Measurements from ENCODE around the gene SPECC1. TPM values are rescaled to one million over a fixed set of nuclear protein-coding genes. Genes with fewer than 3 reads are reported as not detected.

SPECC1 gene
- total and polyA plus RNA-seq, 2 of the 13 experiments (the other 11 are each of a cell fraction or from before 2014, with no cell fraction given), result 2.3 to 6.9 TPM

DNA sequence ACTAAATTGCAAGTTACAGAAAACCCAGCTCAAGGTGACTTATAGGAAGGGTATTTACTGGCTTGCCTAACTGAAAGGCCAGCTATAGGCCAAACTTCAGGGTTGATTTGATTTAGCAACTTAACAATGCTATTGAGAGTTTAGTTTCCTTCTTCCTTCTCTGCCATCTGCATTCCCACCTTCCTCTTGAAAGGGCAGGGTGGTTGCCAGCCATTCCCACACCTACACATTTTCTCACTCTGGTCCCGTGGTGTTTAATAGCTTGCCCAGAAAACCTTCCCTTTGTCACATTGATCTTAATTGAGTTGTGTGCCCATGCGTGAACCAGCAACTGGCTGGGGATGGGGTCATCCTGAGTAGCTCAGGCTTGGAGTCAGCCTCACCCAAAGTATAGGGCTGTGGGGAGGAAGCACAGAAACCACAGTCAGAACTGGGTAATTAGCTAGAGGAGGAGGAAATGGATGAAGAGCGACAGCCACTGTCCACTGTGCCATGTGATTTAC is 194.7 kb downstream of the SPECC1 start:
- TF ChIP-seq, protein P1, sequence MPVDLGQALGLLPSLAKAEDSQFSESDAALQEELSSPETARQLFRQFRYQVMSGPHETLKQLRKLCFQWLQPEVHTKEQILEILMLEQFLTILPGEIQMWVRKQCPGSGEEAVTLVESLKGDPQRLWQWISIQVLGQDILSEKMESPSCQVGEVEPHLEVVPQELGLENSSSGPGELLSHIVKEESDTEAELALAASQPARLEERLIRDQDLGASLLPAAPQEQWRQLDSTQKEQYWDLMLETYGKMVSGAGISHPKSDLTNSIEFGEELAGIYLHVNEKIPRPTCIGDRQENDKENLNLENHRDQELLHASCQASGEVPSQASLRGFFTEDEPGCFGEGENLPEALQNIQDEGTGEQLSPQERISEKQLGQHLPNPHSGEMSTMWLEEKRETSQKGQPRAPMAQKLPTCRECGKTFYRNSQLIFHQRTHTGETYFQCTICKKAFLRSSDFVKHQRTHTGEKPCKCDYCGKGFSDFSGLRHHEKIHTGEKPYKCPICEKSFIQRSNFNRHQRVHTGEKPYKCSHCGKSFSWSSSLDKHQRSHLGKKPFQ (CRISPR knock-in tag; IDR thresholded peaks at IDR 0.05; ENCODE audit: insufficient replicate concordance), result no peak
- TF ChIP-seq ZFAT (CRISPR knock-in tag; conservative IDR thresholded peaks at IDR 0.05), result no peak
- TF ChIP-seq, protein P2, sequence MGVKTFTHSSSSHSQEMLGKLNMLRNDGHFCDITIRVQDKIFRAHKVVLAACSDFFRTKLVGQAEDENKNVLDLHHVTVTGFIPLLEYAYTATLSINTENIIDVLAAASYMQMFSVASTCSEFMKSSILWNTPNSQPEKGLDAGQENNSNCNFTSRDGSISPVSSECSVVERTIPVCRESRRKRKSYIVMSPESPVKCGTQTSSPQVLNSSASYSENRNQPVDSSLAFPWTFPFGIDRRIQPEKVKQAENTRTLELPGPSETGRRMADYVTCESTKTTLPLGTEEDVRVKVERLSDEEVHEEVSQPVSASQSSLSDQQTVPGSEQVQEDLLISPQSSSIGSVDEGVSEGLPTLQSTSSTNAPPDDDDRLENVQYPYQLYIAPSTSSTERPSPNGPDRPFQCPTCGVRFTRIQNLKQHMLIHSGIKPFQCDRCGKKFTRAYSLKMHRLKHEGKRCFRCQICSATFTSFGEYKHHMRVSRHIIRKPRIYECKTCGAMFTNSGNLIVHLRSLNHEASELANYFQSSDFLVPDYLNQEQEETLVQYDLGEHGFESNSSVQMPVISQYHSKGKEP (CRISPR knock-in tag; IDR thresholded peaks at IDR 0.05), result no peak
- TF ChIP-seq ZNF781 (CRISPR knock-in tag; IDR thresholded peaks at IDR 0.05; ENCODE audit: borderline replicate concordance, not compliant biosample characterization), result no peak
- TF ChIP-seq, protein P3, sequence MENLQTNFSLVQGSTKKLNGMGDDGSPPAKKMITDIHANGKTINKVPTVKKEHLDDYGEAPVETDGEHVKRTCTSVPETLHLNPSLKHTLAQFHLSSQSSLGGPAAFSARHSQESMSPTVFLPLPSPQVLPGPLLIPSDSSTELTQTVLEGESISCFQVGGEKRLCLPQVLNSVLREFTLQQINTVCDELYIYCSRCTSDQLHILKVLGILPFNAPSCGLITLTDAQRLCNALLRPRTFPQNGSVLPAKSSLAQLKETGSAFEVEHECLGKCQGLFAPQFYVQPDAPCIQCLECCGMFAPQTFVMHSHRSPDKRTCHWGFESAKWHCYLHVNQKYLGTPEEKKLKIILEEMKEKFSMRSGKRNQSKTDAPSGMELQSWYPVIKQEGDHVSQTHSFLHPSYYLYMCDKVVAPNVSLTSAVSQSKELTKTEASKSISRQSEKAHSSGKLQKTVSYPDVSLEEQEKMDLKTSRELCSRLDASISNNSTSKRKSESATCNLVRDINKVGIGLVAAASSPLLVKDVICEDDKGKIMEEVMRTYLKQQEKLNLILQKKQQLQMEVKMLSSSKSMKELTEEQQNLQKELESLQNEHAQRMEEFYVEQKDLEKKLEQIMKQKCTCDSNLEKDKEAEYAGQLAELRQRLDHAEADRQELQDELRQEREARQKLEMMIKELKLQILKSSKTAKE (CRISPR knock-in tag; IDR thresholded peaks at IDR 0.05; ENCODE audit: borderline replicate concordance), result no peak
- no peak for TF ChIP-seq IRF2 (CRISPR knock-in tag; IDR thresholded peaks at IDR 0.05)
- TF ChIP-seq TEAD2 (CRISPR knock-in tag; IDR thresholded peaks at IDR 0.05), result no peak
- TF ChIP-seq ZNF569 (CRISPR knock-in tag; IDR thresholded peaks at IDR 0.05; ENCODE audit: borderline replicate concordance), result no peak
- no peak for TF ChIP-seq ZFP90 (CRISPR knock-in tag; IDR thresholded peaks at IDR 0.05; ENCODE audit: borderline replicate concordance)
- TF ChIP-seq ZSCAN9 (CRISPR knock-in tag; IDR thresholded peaks at IDR 0.05; ENCODE audit: borderline replicate concordance), result no peak
- intact Hi-C loops (cut with micrococcal nuclease; ENCODE audit: unreplicated experiment) (no loop called here), in situ Hi-C loops (cut with HindIII; ENCODE audit: extremely low pct_ligation_motif_present, low pct_unique_long_range_greater_than_20kb) (no loop called here)
- CTCF ChIA-PET (ENCODE audit: low intra/inter-chr PET ratio, low total read pairs), result no interaction called here
- no TSS peak for BruUV-seq (replicated peaks)
- H3K79me2 ChIP-seq (ENCODE audit: insufficient read depth, low read length), result no peaks in the 10 kb centered on the region
- no peak overlapping the region for H3K4me2 ChIP-seq (ENCODE audit: low read depth, low read length)
- FAIRE-seq, result no peak
- H3K9ac ChIP-seq (ENCODE audit: insufficient read depth, low read depth, low read length), result no peak overlapping the region
- no peak for ATAC-seq
- no peaks in the 10 kb centered on the region for H4K20me1 ChIP-seq (ENCODE audit: insufficient read depth, low read length)
- DNase-seq (ENCODE audit: low spot score), result no peak
- POLR2A ChIA-PET, result no interaction called here
- no peak overlapping the region for H2AFZ ChIP-seq (ENCODE audit: low read length)
- no peak overlapping the region for H3K4me3 ChIP-seq (replicated peaks in 1 of 3; ENCODE audit: insufficient read depth in 1 of 3, low read depth in 2 of 3, low read length in 3 of 3)
- no peaks in the 10 kb centered on the region for H3K27me3 ChIP-seq (ENCODE audit: control insufficient read depth in 1 of 2, insufficient read depth in 2 of 2, low read length in 2 of 2)
- no peaks in the 10 kb centered on the region for H3K9me3 ChIP-seq (ENCODE audit: low read length)
- no peaks in the 10 kb centered on the region for H3K4me1 ChIP-seq (ENCODE audit: insufficient read depth, low read length)
- WGBS (ENCODE audit: low lambda C conversion rate), result 84% methylated on average over 3 of the region's 3 CpGs
- H3K27ac ChIP-seq (ENCODE audit: extremely low read length, insufficient read depth, low read length), result no peak overlapping the region
- no peaks in the 10 kb centered on the region for H3K36me3 ChIP-seq (replicated peaks in 1 of 2; ENCODE audit: control insufficient read depth in 1 of 2, insufficient read depth in 2 of 2, low read length in 2 of 2)
